GM12891 (cell line): ENCODE data around the gene MED13L.

Experiments
- PAX5 ChIP-seq: IDR thresholded peaks from 2 replicates; pipeline ENCODE4 v1.6.1; 2011; ENCODE audit warnings: low read length, moderate library complexity, mild to moderate bottlenecking; ENCODE audit not compliant: insufficient read depth, severe bottlenecking
- POLR2A ChIP-seq: IDR thresholded peaks from 2 replicates; pipeline ENCODE4 v1.6.1; 2011; ENCODE audit warnings: low read depth, low read length, control low read depth
- POLR2AphosphoS5 ChIP-seq: IDR thresholded peaks from 2 replicates; pipeline ENCODE4 v1.6.1; 2011; ENCODE audit warnings: low read depth, low read length, control low read depth
- SPI1 ChIP-seq: IDR thresholded peaks from 2 replicates; pipeline ENCODE4 v1.6.1; 2011; ENCODE audit warnings: low read depth, low read length, control low read depth
- TAF1 ChIP-seq: IDR thresholded peaks from 2 replicates; pipeline ENCODE4 v1.6.1; 2011; ENCODE audit warnings: low read depth, low read length, control low read depth

DNA sequence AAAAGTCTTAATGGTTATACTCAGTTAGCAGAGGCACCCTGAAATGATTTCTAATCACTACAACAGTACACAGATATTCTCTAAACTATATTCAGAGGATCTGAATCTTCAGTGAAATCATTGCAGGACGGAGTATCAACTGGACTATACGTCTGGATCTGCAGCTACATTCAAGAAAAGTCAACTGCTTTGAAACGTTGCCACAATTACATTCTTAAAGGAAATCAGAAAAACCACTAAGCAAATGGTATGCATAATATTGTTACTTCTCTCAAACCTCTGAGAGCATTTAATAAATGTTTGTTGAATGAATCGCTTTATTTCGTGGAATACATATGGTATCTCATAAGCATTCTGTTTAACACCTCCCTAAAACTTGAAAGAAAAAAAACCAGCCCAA, 67.4 kb downstream of the MED13L start:
- no peak for TF ChIP-seq SPI1
- no peak for TF ChIP-seq POLR2A
- no peak for TF ChIP-seq TAF1
- TF ChIP-seq POLR2AphosphoS5 = no peak
- no peak for TF ChIP-seq PAX5
